H9 (cell line): ENCODE results near the gene GRHPR. TPM values are rescaled to one million over a fixed set of nuclear protein-coding genes. Genes with fewer than 3 reads are reported as not detected.
"Not testable (repeated sequence)": the region's sequence is repeated elsewhere in the genome, so short reads cannot be mapped to it uniquely, and the experiment has no call there.

ENCODE experiments used
- DNase-seq: peaks from one replicate; pipeline ENCODE4 v3.0.0-alpha.2; 2017
- H2AFZ ChIP-seq: one replicate; pipeline ENCODE4 v1.6.1; 2013; ENCODE audit warnings: mild to moderate bottlenecking, low read length, control low read depth, moderate library complexity
- H2AK5ac ChIP-seq: 2 replicates; pipeline ENCODE4 v1.6.1; 2013; ENCODE audit warnings: low read length, control low read depth, mixed read lengths; ENCODE audit not compliant: insufficient read length
- H2BK120ac ChIP-seq: one replicate; pipeline ENCODE4 v1.6.1; 2013; ENCODE audit warnings: low read depth, mild to moderate bottlenecking, low read length, control low read depth, inconsistent platforms; ENCODE audit not compliant: poor library complexity, severe bottlenecking
- H2BK12ac ChIP-seq: 2 replicates; pipeline ENCODE4 v1.6.1; 2013; ENCODE audit warnings: low read length, control low read depth, mixed read lengths, low read depth; ENCODE audit not compliant: insufficient read length
- H2BK15ac ChIP-seq: 2 replicates; pipeline ENCODE4 v1.6.1; 2013; ENCODE audit warnings: low read depth, low read length, control low read depth
- H2BK20ac ChIP-seq: one replicate; pipeline ENCODE4 v1.6.1; 2013; ENCODE audit warnings: low read depth, mild to moderate bottlenecking, low read length, control low read depth, inconsistent platforms; ENCODE audit not compliant: poor library complexity, severe bottlenecking
- H2BK5ac ChIP-seq: 2 replicates; pipeline ENCODE4 v1.6.1; 2013; ENCODE audit warnings: low read length, control low read depth, mixed read lengths; ENCODE audit not compliant: insufficient read length
- H3K14ac ChIP-seq: 2 replicates; pipeline ENCODE4 v1.6.1; 2013; ENCODE audit warnings: low read length, control low read depth; ENCODE audit not compliant: insufficient read depth
- H3K18ac ChIP-seq: 2 replicates; pipeline ENCODE4 v1.6.1; 2013; ENCODE audit warnings: low read depth, mild to moderate bottlenecking, mixed read lengths, low read length, control low read depth; ENCODE audit not compliant: insufficient read length
- H3K23ac ChIP-seq: 2 replicates; pipeline ENCODE4 v1.6.1; 2013; ENCODE audit warnings: low read length, control low read depth, mixed read lengths, low read depth; ENCODE audit not compliant: insufficient read length
- H3K23me2 ChIP-seq: 2 replicates; pipeline ENCODE4 v1.6.1; 2013; ENCODE audit warnings: low read depth, mild to moderate bottlenecking, mixed read lengths, low read length, control low read depth; ENCODE audit not compliant: insufficient read length, poor library complexity, severe bottlenecking
- H3K27ac ChIP-seq: 2 replicates; pipeline ENCODE4 v1.5.1; 2013; ENCODE audit warnings: low read length, control low read depth, mixed read lengths, low read depth; ENCODE audit not compliant: insufficient read length
- H3K27me3 ChIP-seq: 2 replicates; pipeline ENCODE4 v1.6.1; 2013; ENCODE audit warnings: low read length, control low read depth, inconsistent platforms; ENCODE audit not compliant: insufficient read depth
- H3K4ac ChIP-seq: 2 replicates; pipeline ENCODE4 v1.6.1; 2013; ENCODE audit warnings: low read depth, mild to moderate bottlenecking, control low read depth, inconsistent platforms, low read length, moderate library complexity
- H3K4me1 ChIP-seq: 2 replicates; pipeline ENCODE4 v1.6.1; 2013; ENCODE audit warnings: low read length, control low read depth, inconsistent platforms; ENCODE audit not compliant: insufficient read depth
- H3K4me2 ChIP-seq: 2 replicates; pipeline ENCODE4 v1.6.1; 2013; ENCODE audit warnings: low read length, control low read depth, mixed read lengths; ENCODE audit not compliant: insufficient read length, insufficient read depth
- H3K56ac ChIP-seq: 2 replicates; pipeline ENCODE4 v1.6.1; 2013; ENCODE audit warnings: low read depth, mild to moderate bottlenecking, mixed read lengths, low read length, control low read depth; ENCODE audit not compliant: insufficient read length
- H3K79me1 ChIP-seq: 2 replicates; pipeline ENCODE4 v1.6.1; 2013; ENCODE audit warnings: low read depth, mild to moderate bottlenecking, moderate library complexity, low read length, control low read depth, inconsistent platforms; ENCODE audit not compliant: insufficient read depth, poor library complexity, severe bottlenecking
- H3K79me2 ChIP-seq: 2 replicates; pipeline ENCODE4 v1.6.1; 2013; ENCODE audit warnings: low read length, control low read depth, inconsistent platforms; ENCODE audit not compliant: insufficient read depth
- H3K9ac ChIP-seq: 2 replicates; pipeline ENCODE4 v1.6.1; 2013; ENCODE audit warnings: low read length, control low read depth, mixed read lengths; ENCODE audit not compliant: insufficient read length; ENCODE audit errors: extremely low read depth
- H3K9me3 ChIP-seq: one replicate; pipeline ENCODE4 v1.6.1; 2013; ENCODE audit warnings: low read depth, low read length, inconsistent platforms; ENCODE audit not compliant: control insufficient read depth
- H3T11ph ChIP-seq: one replicate; pipeline ENCODE4 v1.6.1; 2013; ENCODE audit warnings: mild to moderate bottlenecking, low read length, control low read depth, inconsistent platforms
- H4K20me1 ChIP-seq: one replicate; pipeline ENCODE4 v1.6.1; 2013; ENCODE audit not compliant: control insufficient read depth, insufficient read length, insufficient read depth
- H4K5ac ChIP-seq: 2 replicates; pipeline ENCODE4 v1.6.1; 2013; ENCODE audit warnings: low read depth, mild to moderate bottlenecking, mixed read lengths, low read length, control low read depth; ENCODE audit not compliant: insufficient read length
- H4K8ac ChIP-seq: replicated peaks from 2 replicates; pipeline ENCODE4 v1.6.1; 2013; ENCODE audit warnings: low read length, control low read depth, mixed read lengths, low read depth; ENCODE audit not compliant: insufficient read length
- H4K91ac ChIP-seq: 2 replicates; pipeline ENCODE4 v1.6.1; 2013; ENCODE audit warnings: low read depth, mild to moderate bottlenecking, moderate library complexity, mixed read lengths, low read length, control low read depth; ENCODE audit not compliant: insufficient read length
- H3K27ac Mint-ChIP-seq, 3 experiments: 2 replicates in 2 of 3; 3 replicates in 1 of 3; pipeline ENCODE4 v1.8.0; 2020 to 2021; ENCODE audit warnings: mixed read lengths in 3 of 3, mild to moderate bottlenecking in 1 of 3, moderate library complexity in 1 of 3
- H3K27me3 Mint-ChIP-seq: 2 replicates; pipeline ENCODE4 v1.8.0; 2021; ENCODE audit warnings: low read depth, mild to moderate bottlenecking, moderate library complexity, mixed read lengths
- H3K36me3 Mint-ChIP-seq, 3 experiments: 2 replicates in 2 of 3; 3 replicates in 1 of 3; pipeline ENCODE4 v1.8.0; 2020 to 2021; ENCODE audit warnings: low read depth in 3 of 3, mixed read lengths in 3 of 3; ENCODE audit not compliant: insufficient read depth in 1 of 3
- H3K4me1 Mint-ChIP-seq, 2 experiments: 2 replicates each; pipeline ENCODE4 v1.8.0; 2020; ENCODE audit warnings: mixed read lengths in 2 of 2
- H3K4me3 Mint-ChIP-seq, 2 experiments: 2 replicates in 1 of 2; 3 replicates in 1 of 2; pipeline ENCODE4 v1.8.0; 2020 to 2021; ENCODE audit warnings: mild to moderate bottlenecking in 2 of 2, mixed read lengths in 2 of 2, moderate library complexity in 1 of 2
- H3K9me3 Mint-ChIP-seq, 2 experiments: 2 replicates in 1 of 2; 3 replicates in 1 of 2; pipeline ENCODE4 v1.8.0; 2020; ENCODE audit warnings: mild to moderate bottlenecking in 2 of 2, mixed read lengths in 2 of 2, moderate library complexity in 1 of 2
- WGBS: extraction: QIAGEN DNeasy Blood & Tissue Kit; methylation state at CpG from one replicate; pipeline ENCODE4 v1.1.7; 2013; ENCODE audit warnings: missing lambda C conversion rate, low lambda C conversion rate, mixed read lengths; ENCODE audit not compliant: insufficient read length; ENCODE audit errors: extremely low coverage; 5-methylcytosine and 5-hydroxymethylcytosine counted together
- total RNA-seq: library from RNA; stranded (reverse); gene quantifications from 2 replicates; pipeline ENCODE4 v1.2.1, GENCODE V29; 2021
- TF ChIP-seq, protein P1 (sequence below): fragments of 200-600 bp; sonication (generic); conservative IDR thresholded peaks from 3 replicates; pipeline ENCODE4 v1.8.0; 2021; ENCODE audit warnings: antibody characterized with exemption, mild to moderate bottlenecking

GRHPR gene
- total RNA-seq, 1 experiment from 2014 or later = 97.9 TPM

DNA sequence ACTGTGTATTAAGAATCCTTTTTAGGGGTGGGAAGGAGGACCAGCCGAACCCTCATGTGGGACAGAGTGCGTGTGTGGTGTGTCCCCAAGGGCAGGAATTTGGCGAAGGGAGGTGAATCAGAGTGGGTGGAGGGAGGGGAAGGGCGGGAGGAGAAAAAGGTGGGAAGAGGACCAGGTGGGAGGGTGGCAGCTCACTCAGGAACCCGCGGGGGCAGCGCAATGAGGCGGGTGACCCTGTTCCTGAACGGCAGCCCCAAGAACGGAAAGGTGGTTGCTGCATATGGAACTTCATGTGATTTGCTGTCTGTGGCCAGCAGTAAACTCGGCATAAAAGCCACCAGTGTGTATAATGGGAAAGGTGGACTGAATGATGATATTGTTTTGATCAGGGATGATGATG, 54.4 kb downstream of the GRHPR start:
- Histone ChIP-seq H3K14ac (no peak overlapping the region), H3K4me2 (no peak overlapping the region), H3K27ac (no peak overlapping the region), H3K27me3 (no peaks in the 10 kb centered on the region), H3T11ph (no peak overlapping the region), H2AFZ (no peak overlapping the region), H3K23me2 (no peaks in the 10 kb centered on the region), H2BK15ac (no peak overlapping the region), H2BK120ac (no peak overlapping the region), H3K9ac (no peak overlapping the region), H3K4ac (no peak overlapping the region), H4K20me1 (no peaks in the 10 kb centered on the region), H3K56ac (no peak overlapping the region), H2BK12ac (no peak overlapping the region), H2BK20ac (no peak overlapping the region), H2AK5ac (no peak overlapping the region), H3K18ac (no peak overlapping the region), H3K4me1 (no peaks in the 10 kb centered on the region; the same call in none of the 2 replicates), H3K23ac (no peak overlapping the region), H4K8ac (no peak overlapping the region), H4K5ac (no peak overlapping the region), H3K79me2 (no peaks in the 10 kb centered on the region), H3K9me3 (peaks cover 5% of the 10 kb centered on the region), H3K79me1 (no peaks in the 10 kb centered on the region), H2BK5ac (no peak overlapping the region), H4K91ac (no peak overlapping the region)
- TF ChIP-seq, protein P1, sequence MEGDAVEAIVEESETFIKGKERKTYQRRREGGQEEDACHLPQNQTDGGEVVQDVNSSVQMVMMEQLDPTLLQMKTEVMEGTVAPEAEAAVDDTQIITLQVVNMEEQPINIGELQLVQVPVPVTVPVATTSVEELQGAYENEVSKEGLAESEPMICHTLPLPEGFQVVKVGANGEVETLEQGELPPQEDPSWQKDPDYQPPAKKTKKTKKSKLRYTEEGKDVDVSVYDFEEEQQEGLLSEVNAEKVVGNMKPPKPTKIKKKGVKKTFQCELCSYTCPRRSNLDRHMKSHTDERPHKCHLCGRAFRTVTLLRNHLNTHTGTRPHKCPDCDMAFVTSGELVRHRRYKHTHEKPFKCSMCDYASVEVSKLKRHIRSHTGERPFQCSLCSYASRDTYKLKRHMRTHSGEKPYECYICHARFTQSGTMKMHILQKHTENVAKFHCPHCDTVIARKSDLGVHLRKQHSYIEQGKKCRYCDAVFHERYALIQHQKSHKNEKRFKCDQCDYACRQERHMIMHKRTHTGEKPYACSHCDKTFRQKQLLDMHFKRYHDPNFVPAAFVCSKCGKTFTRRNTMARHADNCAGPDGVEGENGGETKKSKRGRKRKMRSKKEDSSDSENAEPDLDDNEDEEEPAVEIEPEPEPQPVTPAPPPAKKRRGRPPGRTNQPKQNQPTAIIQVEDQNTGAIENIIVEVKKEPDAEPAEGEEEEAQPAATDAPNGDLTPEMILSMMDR = no peak
- H3K27ac Mint-ChIP-seq = no peak overlapping the region
- peaks cover 6 to 22% (median 10%) of the 10 kb centered on the region in 3 experiments; a peak in 4 of 7 replicates for H3K36me3 Mint-ChIP-seq
- no peak overlapping the region; a peak in 1 of 5 replicates for H3K4me3 Mint-ChIP-seq
- H3K9me3 Mint-ChIP-seq = peaks cover 23 to 27% of the 10 kb centered on the region in 2 experiments
- DNase-seq = no peak
- no CpG with 5 or more reads among the region's 11 CpGs for WGBS
- peaks cover 4% of the 10 kb centered on the region; the same call in 1 of the 2 replicates for H3K27me3 Mint-ChIP-seq
- H3K4me1 Mint-ChIP-seq = peaks cover 13% of the 10 kb centered on the region in 2 experiments

DNA sequence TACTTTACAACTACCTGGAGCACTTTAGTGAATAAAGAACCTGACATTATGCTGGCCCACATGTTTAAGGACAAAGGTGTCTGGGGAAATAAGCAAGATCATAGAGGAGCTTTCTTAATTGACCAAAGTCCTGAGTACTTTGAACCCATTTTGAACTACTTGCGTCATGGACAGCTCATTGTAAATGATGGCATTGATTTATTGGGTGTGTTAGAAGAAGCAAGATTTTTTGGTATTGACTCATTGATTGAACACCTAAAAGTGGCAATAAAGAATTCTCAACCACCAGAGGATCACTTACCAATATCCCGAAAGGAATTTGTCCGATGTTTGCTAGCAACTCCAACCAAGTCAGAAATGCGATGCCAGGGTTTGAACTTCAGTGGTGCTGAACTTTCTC, 54.9 kb downstream of the GRHPR start:
- H3K18ac ChIP-seq, H4K20me1 ChIP-seq, H3K4me3 Mint-ChIP-seq, H3K27ac ChIP-seq, H2BK15ac ChIP-seq, H3K23me2 ChIP-seq, H3K56ac ChIP-seq, H4K8ac ChIP-seq, H3K27me3 Mint-ChIP-seq, H3K4me1 ChIP-seq, H3K79me1 ChIP-seq, H4K91ac ChIP-seq, H2BK20ac ChIP-seq, H3K9me3 ChIP-seq, H2AFZ ChIP-seq, H3K79me2 ChIP-seq, H3K4ac ChIP-seq, H3K9ac ChIP-seq, DNase-seq, H3K4me1 Mint-ChIP-seq, H4K5ac ChIP-seq, H2BK5ac ChIP-seq, H3K4me2 ChIP-seq, H3K27ac Mint-ChIP-seq, H3T11ph ChIP-seq, H3K23ac ChIP-seq, H2BK120ac ChIP-seq, H3K14ac ChIP-seq, H2AK5ac ChIP-seq, H3K27me3 ChIP-seq, H2BK12ac ChIP-seq: not testable (repeated sequence)
- peaks cover 23 to 24% of the 10 kb centered on the region in 2 experiments for H3K9me3 Mint-ChIP-seq
- WGBS = no CpG with 5 or more reads among the region's 4 CpGs
- H3K36me3 Mint-ChIP-seq = peaks cover 6 to 22% (median 10%) of the 10 kb centered on the region in 3 experiments; a peak in 4 of 7 replicates
